Measurements from ENCODE around the gene TM4SF20.

TM4SF20 gene

DNA sequence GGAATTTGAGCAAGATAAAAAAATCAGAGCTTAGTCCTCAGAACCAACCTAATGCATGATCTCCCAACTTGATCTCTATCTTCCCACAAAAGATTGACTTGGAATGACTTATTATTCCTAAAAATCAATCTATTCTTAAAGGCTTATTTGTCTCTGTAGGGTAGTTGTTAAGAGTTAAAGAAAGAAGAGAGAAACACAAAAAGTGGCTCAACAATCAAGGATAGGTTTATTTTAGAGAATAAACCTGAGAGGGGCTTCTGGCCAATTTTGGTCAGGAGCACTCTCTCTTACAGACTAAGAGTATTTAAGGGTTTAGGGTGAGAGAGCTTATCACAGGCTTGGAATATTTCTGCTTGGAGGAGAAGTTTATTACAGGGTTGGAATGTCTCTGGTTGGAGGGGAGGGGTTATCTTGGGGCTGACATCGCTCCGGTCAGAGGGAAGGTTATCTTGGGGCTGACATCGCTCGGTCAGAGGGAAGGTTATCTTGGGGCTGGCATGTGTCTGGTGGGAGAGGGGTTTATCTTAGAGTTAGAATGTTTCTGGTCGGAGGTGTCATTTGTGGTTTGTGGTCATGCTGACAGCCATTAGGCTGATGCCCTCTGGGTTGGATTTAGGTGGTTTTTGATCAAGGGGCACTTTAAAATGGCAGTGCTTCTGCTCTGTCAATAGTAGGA is 56.4 kb downstream of the TM4SF20 start:
- no peak for DNase-seq (ENCODE audit: low read depth in 2 of 2)

DNA sequence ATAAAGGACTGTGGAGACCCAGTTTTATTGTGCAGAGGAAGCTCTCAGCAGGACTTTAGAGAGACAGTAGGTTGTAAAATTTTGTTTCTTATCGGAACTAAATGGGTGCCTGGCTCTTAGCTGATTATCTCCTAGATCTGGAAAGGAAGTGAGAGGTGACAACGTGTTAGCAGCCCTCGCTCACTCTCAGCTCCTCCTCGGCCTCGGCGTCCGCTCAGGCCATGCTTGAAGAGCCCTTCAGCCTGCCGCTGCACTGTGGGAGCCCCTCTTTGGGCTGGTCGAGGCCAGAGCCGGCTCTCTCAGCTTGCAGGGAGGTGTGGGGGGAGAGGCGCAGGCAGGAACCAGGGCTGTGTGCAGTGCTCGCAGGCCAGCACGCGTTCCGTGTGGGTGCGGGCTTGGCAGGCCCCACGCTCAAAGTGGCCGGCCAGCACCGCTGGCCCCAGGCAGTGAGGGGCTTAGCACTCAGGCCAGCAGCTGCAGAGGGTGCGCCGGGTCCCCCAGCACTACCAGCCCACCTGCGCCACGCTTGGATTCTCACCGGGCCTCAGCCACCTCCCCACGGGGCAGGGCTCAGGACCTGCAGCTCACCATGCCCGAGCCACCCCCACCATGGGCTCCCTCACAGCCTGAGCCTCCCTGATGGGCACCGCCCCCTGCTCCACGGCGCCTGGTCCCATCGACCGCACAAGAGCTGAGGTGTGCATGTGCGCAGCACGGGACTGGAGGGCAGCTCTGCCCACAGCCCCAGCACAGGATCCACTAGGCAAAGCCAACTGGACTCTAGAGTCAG is 58.6 kb downstream of the TM4SF20 start:
- DNase-seq (ENCODE audit: low read depth in 2 of 2), result no peak

DNA sequence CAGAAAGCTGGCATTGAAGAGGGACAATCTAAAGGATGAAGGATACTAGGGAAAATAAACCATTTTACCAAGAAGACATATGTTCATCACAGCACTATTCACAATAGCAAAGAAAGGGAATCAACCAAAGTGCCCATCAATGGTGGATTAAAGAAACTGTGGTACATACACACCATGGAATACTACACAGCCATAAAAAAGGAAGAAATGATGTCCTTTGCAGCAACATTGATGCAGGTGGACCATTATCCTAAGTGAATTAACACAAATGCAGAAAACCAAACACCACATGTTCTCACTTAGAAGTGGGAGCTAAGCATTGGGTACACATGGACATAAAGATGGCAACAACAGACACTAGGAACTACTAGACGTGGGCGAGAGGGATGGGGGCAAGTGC is 61.3 kb downstream of the TM4SF20 start:
- DNase-seq (ENCODE audit: low read depth in 2 of 2), result no peak

DNA sequence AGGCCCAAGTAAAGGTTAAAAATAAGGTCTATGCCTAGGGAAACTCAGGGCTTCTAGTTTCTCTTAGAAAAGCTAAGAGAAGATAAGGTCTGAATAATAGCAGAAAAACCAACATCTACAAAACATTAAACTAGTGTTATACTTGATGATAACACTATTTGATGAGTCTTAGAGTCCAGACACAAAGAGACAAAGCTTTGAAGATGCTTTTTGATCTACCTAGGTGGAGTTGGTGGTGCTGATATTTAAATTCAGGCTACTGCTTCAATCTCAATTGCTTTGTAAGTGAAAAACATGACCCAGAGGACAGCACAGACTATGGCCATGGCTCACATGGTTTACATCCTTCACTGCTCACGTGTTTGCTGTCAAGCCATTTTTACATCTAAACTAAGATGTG is 65.8 kb downstream of the TM4SF20 start:
- DNase-seq (ENCODE audit: low read depth in 2 of 2), result no peak

DNA sequence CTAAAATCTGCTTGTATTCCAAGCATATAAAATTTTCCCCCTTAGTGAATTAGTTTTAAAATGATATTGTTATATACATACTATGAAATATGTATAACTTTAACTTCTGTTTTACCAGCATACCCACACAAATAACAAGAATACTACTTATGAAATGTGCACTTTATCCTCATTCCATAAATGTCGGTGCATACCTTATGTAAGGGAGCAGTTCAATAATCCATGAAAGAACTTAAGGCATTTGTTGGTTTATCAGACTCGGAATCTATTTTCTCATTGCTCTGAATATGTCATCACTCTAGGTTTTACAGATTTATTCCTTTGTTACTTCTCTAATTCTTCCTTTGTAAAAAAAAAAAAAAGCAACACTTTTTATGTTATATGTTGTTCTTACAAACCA is 66.5 kb downstream of the TM4SF20 start:
- DNase-seq (ENCODE audit: low read depth in 2 of 2), result no peak
